Breast epithelium (tissue), 4 donors: ENCODE data around the gene RYR1. TPM values are rescaled to one million over a fixed set of nuclear protein-coding genes. Genes with fewer than 3 reads are reported as not detected.

Experiments
- DNase-seq, 2 donors: peaks; one replicate each; pipeline ENCODE4 v3.0.0-alpha.2; 2019; ENCODE audit warnings: low spot score in 2 of 2
- H3K27ac ChIP-seq, 2 donors: fragments of 200-600 bp; sonication (generic) in 1 of 2; one replicate each; pipeline ENCODE4 v1.5.1; 2016 to 2019; ENCODE audit warnings: mild to moderate bottlenecking in 1 of 2
- H3K27me3 ChIP-seq, 2 donors: fragments of 200-600 bp; sonication (generic) in 1 of 2; one replicate each; pipeline versions ENCODE4 v1.5.1 to v1.6.0; 2017 to 2019; ENCODE audit warnings: control low read depth in 1 of 2, mild to moderate bottlenecking in 1 of 2
- H3K36me3 ChIP-seq: fragments of 200-600 bp; one replicate; pipeline ENCODE4 v1.5.1; 2019
- H3K4me1 ChIP-seq, 2 donors: fragments of 200-600 bp; sonication (generic); one replicate each; pipeline ENCODE4 v1.5.1; 2016 to 2019; ENCODE audit warnings: control low read depth in 1 of 2
- H3K4me3 ChIP-seq, 3 donors: fragments of 200-600 bp; sonication (generic); 1 replicate in 2 of 3; 2 replicates in 1 of 3; pipeline ENCODE4 v1.5.1; 2016 to 2019; ENCODE audit warnings: mild to moderate bottlenecking in 3 of 3, moderate library complexity in 2 of 3
- H3K9me3 ChIP-seq, 2 donors: fragments of 200-600 bp; sonication (generic) in 1 of 2; one replicate each; pipeline ENCODE4 v1.5.1; 2016 to 2019; ENCODE audit warnings: control low read depth in 1 of 2
- POLR2A ChIP-seq: fragments of 450-650 bp; IDR thresholded peaks from one replicate; pipeline ENCODE4 v1.6.1; 2016; ENCODE audit warnings: antibody characterized with exemption, mild to moderate bottlenecking, moderate library complexity
- POLR2AphosphoS5 ChIP-seq, 3 donors: sonication (generic); formaldehyde crosslinking; IDR thresholded peaks; one replicate each; pipeline ENCODE4 v1.6.1; 2017; ENCODE audit warnings: antibody characterized with exemption in 3 of 3
- intact Hi-C: fragments of 100-400 bp; cut with DNase I; formaldehyde crosslinking; loops from one replicate; pipeline ENCODE4 v1.15.1; 2023; ENCODE audit warnings: low total_unique reads
- total RNA-seq, 3 donors: library from RNA; depleted of rRNA; stranded (reverse); fragments of >200 nt; gene quantifications; one replicate each; pipeline ENCODE4 v1.1.0, GENCODE V29; 2016
- TF ChIP-seq, protein P1 (sequence below), 3 donors: fragments of 450-650 bp; IDR thresholded peaks; one replicate each; pipeline ENCODE4 v1.5.1; 2016 to 2017; ENCODE audit warnings: antibody characterized with exemption in 3 of 3, mild to moderate bottlenecking in 3 of 3, moderate library complexity in 3 of 3

The RYR1 gene
- total RNA-seq, 3 donors from 2014 or later = 1.3 to 6.7 (median 3.5) TPM

DNA sequence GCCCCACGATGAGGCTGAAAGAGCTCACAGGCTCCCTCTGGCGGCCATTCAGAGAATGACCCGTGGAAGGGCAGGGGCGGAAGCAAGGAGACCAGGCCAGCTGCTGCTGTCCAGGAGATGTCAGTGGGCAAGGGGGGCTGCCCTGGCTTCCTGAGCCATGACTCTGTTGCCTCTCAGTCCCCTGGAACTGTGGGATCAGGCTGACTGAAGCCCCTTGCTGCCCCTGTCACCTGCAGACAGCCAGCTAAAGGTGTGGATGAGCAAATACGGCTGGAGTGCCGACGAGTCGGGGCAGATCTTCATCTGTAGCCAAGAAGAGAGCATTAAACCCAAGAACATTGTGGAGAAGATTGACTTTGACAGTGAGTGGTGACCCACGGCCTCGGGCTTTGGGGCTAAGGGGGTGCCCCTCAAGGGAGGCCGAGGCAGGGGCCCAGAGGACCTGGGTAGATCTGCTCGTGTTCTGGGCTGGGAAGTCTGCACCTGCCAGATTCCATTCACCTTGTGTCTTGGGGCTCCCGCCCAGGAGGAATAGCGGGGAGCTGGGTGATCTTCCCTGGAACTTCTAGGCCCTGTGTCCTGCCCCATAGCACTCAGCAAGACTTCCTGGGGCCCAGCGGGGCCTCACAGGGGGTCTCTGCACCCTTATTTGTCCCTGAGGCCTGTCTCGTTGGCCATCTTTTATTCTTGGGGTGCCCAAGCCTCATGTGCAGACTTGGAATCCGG is 201.4 kb downstream of the RYR1 start:
- no peak for TF ChIP-seq POLR2AphosphoS5 (IDR thresholded peaks at IDR 0.05)
- TF ChIP-seq, protein P1, sequence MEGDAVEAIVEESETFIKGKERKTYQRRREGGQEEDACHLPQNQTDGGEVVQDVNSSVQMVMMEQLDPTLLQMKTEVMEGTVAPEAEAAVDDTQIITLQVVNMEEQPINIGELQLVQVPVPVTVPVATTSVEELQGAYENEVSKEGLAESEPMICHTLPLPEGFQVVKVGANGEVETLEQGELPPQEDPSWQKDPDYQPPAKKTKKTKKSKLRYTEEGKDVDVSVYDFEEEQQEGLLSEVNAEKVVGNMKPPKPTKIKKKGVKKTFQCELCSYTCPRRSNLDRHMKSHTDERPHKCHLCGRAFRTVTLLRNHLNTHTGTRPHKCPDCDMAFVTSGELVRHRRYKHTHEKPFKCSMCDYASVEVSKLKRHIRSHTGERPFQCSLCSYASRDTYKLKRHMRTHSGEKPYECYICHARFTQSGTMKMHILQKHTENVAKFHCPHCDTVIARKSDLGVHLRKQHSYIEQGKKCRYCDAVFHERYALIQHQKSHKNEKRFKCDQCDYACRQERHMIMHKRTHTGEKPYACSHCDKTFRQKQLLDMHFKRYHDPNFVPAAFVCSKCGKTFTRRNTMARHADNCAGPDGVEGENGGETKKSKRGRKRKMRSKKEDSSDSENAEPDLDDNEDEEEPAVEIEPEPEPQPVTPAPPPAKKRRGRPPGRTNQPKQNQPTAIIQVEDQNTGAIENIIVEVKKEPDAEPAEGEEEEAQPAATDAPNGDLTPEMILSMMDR (IDR thresholded peaks at IDR 0.05) = peak; percentile 92 to 96 (median 95)
- H3K4me3 ChIP-seq = no peak overlapping the region

DNA sequence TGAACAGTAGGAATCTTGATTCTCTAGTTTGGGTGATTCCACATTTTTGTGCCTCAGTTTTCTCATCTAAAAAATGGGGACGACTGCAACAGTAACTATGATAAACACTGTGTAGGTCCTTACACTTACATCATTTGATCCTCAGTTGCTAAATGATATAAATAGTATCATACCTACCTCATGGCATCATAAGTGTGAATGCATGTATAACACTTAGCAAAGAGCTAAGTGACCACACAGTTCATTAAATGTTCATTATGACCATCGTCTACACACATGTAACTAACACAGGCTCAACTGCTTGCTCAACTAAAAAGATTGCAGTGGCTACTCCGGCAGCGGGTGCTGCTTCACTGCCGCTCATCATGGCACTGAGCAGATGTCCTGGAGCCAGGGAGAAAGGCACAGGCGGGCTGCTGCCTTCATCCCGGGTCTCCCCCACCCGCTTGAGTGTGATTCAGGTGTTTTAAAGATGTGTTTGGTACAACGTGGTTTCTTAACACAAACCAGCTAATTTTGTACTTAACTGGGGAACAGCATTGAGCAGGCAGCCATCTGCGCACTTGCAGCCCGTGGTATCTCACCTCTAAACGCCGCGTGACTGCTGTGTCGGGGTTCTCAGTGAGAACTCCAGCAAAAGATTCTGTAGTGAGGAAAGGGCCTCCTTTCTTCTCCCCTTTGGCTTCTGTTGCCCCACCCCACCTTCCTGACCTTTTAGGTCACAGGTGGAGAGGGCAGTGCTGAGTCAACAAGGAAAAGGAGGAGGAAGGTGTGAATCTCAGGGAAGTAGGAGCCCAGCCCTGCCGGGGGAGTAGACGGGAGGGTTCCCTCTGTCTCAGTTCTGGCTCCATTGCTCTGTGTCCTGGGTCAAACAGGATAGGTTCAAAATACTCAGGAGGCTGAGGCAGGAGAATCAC is 202.2 kb downstream of the RYR1 start:
- H3K9me3 ChIP-seq = no peaks in the 10 kb centered on the region
- peak overlapping the region in 1 of 2 donors; percentile 52 for H3K27ac ChIP-seq
- TF ChIP-seq POLR2A (no peak), POLR2AphosphoS5 (IDR thresholded peaks at IDR 0.05) (no peak)
- TF ChIP-seq, protein P1 (IDR thresholded peaks at IDR 0.05) = no peak
- peaks cover 0 to 4% of the 10 kb centered on the region in 2 donors for H3K4me1 ChIP-seq
- no peak for DNase-seq
- H3K36me3 ChIP-seq = no peaks in the 10 kb centered on the region
- H3K27me3 ChIP-seq = no peaks in the 10 kb centered on the region
- H3K4me3 ChIP-seq = no peak overlapping the region
- intact Hi-C loops = no loop called here

More for the DNA sequence above, 201.4 kb downstream of the RYR1 start:
- H3K27ac ChIP-seq = peak overlapping the region; percentile 42 to 68
- H3K36me3 ChIP-seq = no peaks in the 10 kb centered on the region
- DNase-seq = peak in 1 of 2 donors; percentile 76
- intact Hi-C loops = no loop called here
- H3K4me1 ChIP-seq = peaks cover 0 to 4% of the 10 kb centered on the region in 2 donors
- no peaks in the 10 kb centered on the region for H3K9me3 ChIP-seq
- H3K27me3 ChIP-seq = no peaks in the 10 kb centered on the region

Other genes starting within 250 kb of the RYR1 start
- gene DPF1, start 209.5 kb upstream of the RYR1 start, total RNA-seq = not detected
- gene PPP1R14A, start 177.3 kb upstream of the RYR1 start, total RNA-seq = 10 to 100 TPM; 39.1 to 83.2 (median 51.2) TPM
- 100 to 1,000 TPM in 2 of 3 donors, 10 to 100 TPM in 1; 17.1 to 639 (median 492) TPM for gene SPINT2, start 169.1 kb upstream of the RYR1 start, total RNA-seq
- gene C19orf33, start 129.4 kb upstream of the RYR1 start, total RNA-seq = 10 to 100 TPM in 2 of 3 donors, 1 to 10 TPM in 1; 3.5 to 19.3 (median 13.1) TPM
- 10 to 100 TPM; 20.5 to 28.8 (median 27.7) TPM for gene YIF1B, start 117.7 kb upstream of the RYR1 start, total RNA-seq
- 1 to 10 TPM; 3.5 to 5.1 (median 3.6) TPM for gene KCNK6, start 113.8 kb upstream of the RYR1 start, total RNA-seq
- 1 to 10 TPM; 6.4 to 7.8 (median 6.9) TPM for gene CATSPERG, start 97.9 kb upstream of the RYR1 start, total RNA-seq
- gene PSMD8, start 59.1 kb upstream of the RYR1 start, total RNA-seq = 100 to 1,000 TPM; 203 to 598 (median 218) TPM
- gene GGN, start 45.7 kb upstream of the RYR1 start, total RNA-seq = under 1 TPM; 0.16 to 0.44 (median 0.33) TPM
- gene SPRED3, start 45.0 kb upstream of the RYR1 start, total RNA-seq = under 1 TPM; 0.16 to 0.66 (median 0.29) TPM
- gene FAM98C, start 30.6 kb upstream of the RYR1 start, total RNA-seq = 10 to 100 TPM; 21.1 to 32.6 (median 22.9) TPM
- gene RASGRP4, start 7.5 kb upstream of the RYR1 start, total RNA-seq = 1 to 10 TPM in 2 of 3 donors, under 1 TPM in 1; 0.66 to 8.8 (median 1.6) TPM
- 1 to 10 TPM; 2.5 to 9.3 (median 3.6) TPM for gene MAP4K1, start 184.3 kb downstream of the RYR1 start, total RNA-seq
- gene EIF3K, start 185.5 kb downstream of the RYR1 start, total RNA-seq = 100 to 1,000 TPM; 401 to 562 (median 420) TPM
- gene ACTN4, start 214.0 kb downstream of the RYR1 start, total RNA-seq = 100 to 1,000 TPM; 182 to 296 (median 269) TPM